GM12878 (cell line): ENCODE results near the gene CACNA1H.

Experiments
- SPI1 ChIP-seq: IDR thresholded peaks from 2 replicates; pipeline ENCODE4 v1.6.1; 2011; ENCODE audit warnings: low read depth, mild to moderate bottlenecking, low read length, moderate library complexity, borderline replicate concordance; ENCODE audit not compliant: insufficient read depth
- ZNF622 ChIP-seq: fragments of 450-650 bp; IDR thresholded peaks from 2 replicates; pipeline ENCODE4 v1.6.1; 2017; ENCODE audit warnings: mild to moderate bottlenecking, inconsistent platforms

DNA sequence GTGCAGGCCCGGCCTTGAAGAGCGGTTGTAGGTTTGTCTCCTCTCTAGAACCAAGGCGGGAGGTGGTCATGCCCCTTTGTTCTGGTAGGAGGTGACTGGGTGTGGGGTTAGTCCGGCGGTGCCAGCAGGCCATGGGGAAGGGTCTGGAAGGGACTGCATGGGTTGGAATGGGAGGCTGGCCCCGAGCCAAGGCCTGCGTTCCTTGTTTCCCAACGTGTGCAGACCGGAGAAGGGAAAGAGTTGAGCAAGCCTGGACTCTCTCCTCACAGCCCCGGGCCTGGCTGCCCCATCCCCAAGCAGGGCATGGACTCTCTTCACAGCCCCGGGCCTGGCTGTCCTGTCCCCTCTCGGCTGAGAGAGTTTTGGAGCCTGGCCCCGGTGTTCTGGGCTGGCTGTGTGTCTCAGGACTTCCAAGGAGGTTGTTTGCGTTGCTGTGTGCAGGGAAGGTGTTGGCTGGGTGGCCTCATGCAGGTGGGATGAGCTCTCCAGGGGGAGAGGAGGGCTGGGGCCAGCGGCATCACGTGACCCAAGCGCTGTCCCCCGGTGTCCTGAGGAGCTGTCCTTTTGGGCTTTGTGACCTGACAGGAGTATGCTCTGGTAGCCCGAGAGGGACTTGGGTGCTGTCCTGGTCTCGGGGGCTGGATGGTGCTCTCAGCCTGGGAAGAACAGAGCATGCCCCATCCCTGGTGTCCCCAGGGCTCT lies 2.6 kb downstream of the CACNA1H start:
- no peak for TF ChIP-seq ZNF622
- TF ChIP-seq SPI1 = no peak
